PC-9 (cell line): ENCODE data around the gene UBE2G2. TPM values are rescaled to one million over a fixed set of nuclear protein-coding genes. Genes with fewer than 3 reads are reported as not detected.

Experiments
- BruUV-seq: library from RNA; stranded (reverse); fragments of 400-500 nt; replicated peaks from 2 replicates; lab custom pipeline; 2021; lab: Mats Ljungman, UMichigan
- CTCF ChIA-PET: fragments of 300-600 bp; sonication (Branson Sonifier 250); formaldehyde crosslinking; loops from one replicate; lab custom pipeline; 2022; ENCODE audit warnings: antibody characterized with exemption; lab: Charles Lee
- POLR2A ChIA-PET: fragments of 300-600 bp; sonication (Branson Sonifier 250); formaldehyde crosslinking; loops from one replicate; lab custom pipeline; 2022; ENCODE audit warnings: antibody characterized with exemption; ENCODE audit not compliant: unreplicated experiment; lab: Charles Lee
- DNase-seq, 2 experiments: peaks; one replicate each; pipeline versions ENCODE4 v3.0.0 to v3.0.0-alpha.2; 2015 to 2022; ENCODE audit warnings: mixed read lengths in 1 of 2
- H2AFZ ChIP-seq: fragments of 200-600 bp; sonication (generic); 2 replicates; pipeline ENCODE4 v1.8.1; 2017; ENCODE audit warnings: antibody characterized with exemption
- H3F3A ChIP-seq: fragments of 200-600 bp; sonication (generic); 2 replicates; pipeline ENCODE4 v1.8.1; 2017; ENCODE audit warnings: antibody characterized with exemption, mild to moderate bottlenecking, low read depth; ENCODE audit not compliant: insufficient read depth
- H3K27ac ChIP-seq: fragments of 200-600 bp; sonication (generic); 2 replicates; pipeline ENCODE4 v1.6.1; 2016; ENCODE audit warnings: mixed run types
- H3K27me3 ChIP-seq: fragments of 200-600 bp; sonication (generic); 2 replicates; pipeline ENCODE4 v1.6.1; 2016; ENCODE audit warnings: low read depth, mixed run types; ENCODE audit not compliant: insufficient read depth
- H3K36me3 ChIP-seq: fragments of 200-600 bp; sonication (generic); 2 replicates; pipeline ENCODE4 v1.6.1; 2016; ENCODE audit warnings: low read depth, mixed run types
- H3K4me1 ChIP-seq: fragments of 200-600 bp; sonication (generic); replicated peaks from 2 replicates; pipeline ENCODE4 v1.6.1; 2016; ENCODE audit warnings: mixed run types; ENCODE audit not compliant: insufficient read depth
- H3K4me2 ChIP-seq: fragments of 200-600 bp; sonication (generic); 2 replicates; pipeline ENCODE4 v1.6.1; 2017; ENCODE audit warnings: mixed run types
- H3K4me3 ChIP-seq: fragments of 200-600 bp; sonication (generic); 2 replicates; pipeline ENCODE4 v1.6.1; 2016; ENCODE audit warnings: mixed run types
- H3K79me2 ChIP-seq: fragments of 200-600 bp; sonication (generic); 2 replicates; pipeline ENCODE4 v1.6.1; 2017; ENCODE audit warnings: low read depth, mixed run types
- H3K9me2 ChIP-seq: fragments of 200-600 bp; sonication (generic); 2 replicates; pipeline ENCODE4 v1.8.1; 2017; ENCODE audit warnings: mild to moderate bottlenecking; ENCODE audit not compliant: insufficient read depth
- H3K9me3 ChIP-seq: fragments of 200-600 bp; sonication (generic); 2 replicates; pipeline ENCODE4 v1.8.1; 2016; ENCODE audit warnings: low read depth; ENCODE audit not compliant: insufficient read depth
- H4K20me1 ChIP-seq: fragments of 200-600 bp; sonication (generic); 2 replicates; pipeline ENCODE4 v1.8.1; 2017; ENCODE audit not compliant: insufficient read depth
- CTCF ChIP-seq: fragments of 200-600 bp; sonication (generic); conservative IDR thresholded peaks from 2 replicates; pipeline ENCODE4 v1.6.1; 2017; ENCODE audit warnings: mixed run types, antibody characterized with exemption, mild to moderate bottlenecking, moderate library complexity
- EZH2 ChIP-seq: fragments of 200-600 bp; sonication (generic); IDR thresholded peaks from 2 replicates; pipeline ENCODE4 v1.8.0; 2017; ENCODE audit warnings: antibody characterized with exemption, low read depth
- intact Hi-C: fragments of 100-400 bp; cut with micrococcal nuclease; formaldehyde crosslinking; loops from one replicate; pipeline ENCODE4 v1.10.0; 2022; ENCODE audit not compliant: unreplicated experiment
- total RNA-seq: library from RNA; stranded (reverse); gene quantifications from 2 replicates; pipeline ENCODE4 v1.2.3, GENCODE V29; 2021

Gene UBE2G2
- total RNA-seq, 1 experiment from 2014 or later, result 51.9 TPM

GRCh38 chr21:44779417-44780136 is 22.0 kb downstream of the UBE2G2 start:
- CTCF ChIA-PET, result no interaction called here
- no peak for DNase-seq
- peaks cover 10% of the 10 kb centered on the region; the same call in 1 of the 2 replicates for H4K20me1 ChIP-seq
- H3K4me3 ChIP-seq, result no peak overlapping the region
- 0 out of 2 replicates have a peak, but pooled peaks cover 10% of the 10 kb centered on the region for H3K36me3 ChIP-seq
- H3K27ac ChIP-seq, result no peak overlapping the region
- TF ChIP-seq CTCF (no peak), EZH2 (no peak)
- POLR2A ChIA-PET, result interaction anchor here (0.7 kb wide), 1 partner anchor 11 kb away, joined by 4 read pairs; no protein-coding TSS in a partner anchor
- no peaks in the 10 kb centered on the region; the same call in 1 of the 2 replicates for H3F3A ChIP-seq
- no TSS peak for BruUV-seq
- H3K27me3 ChIP-seq, result no peaks in the 10 kb centered on the region
- H3K4me1 ChIP-seq, result no peaks in the 10 kb centered on the region
- no peaks in the 10 kb centered on the region; the same call in 1 of the 2 replicates for H3K79me2 ChIP-seq
- no peaks in the 10 kb centered on the region for H3K9me3 ChIP-seq
- no peak overlapping the region for H2AFZ ChIP-seq
- H3K4me2 ChIP-seq, result no peak overlapping the region
- intact Hi-C loops, result no loop called here
- H3K9me2 ChIP-seq, result no peaks in the 10 kb centered on the region

- intact Hi-C loops, result no loop called here
- no peak overlapping the region for H2AFZ ChIP-seq
- no peaks in the 10 kb centered on the region for H3K9me3 ChIP-seq
- no peak overlapping the region for H3K27ac ChIP-seq
- no peaks in the 10 kb centered on the region; the same call in 1 of the 2 replicates for H3F3A ChIP-seq
- no peaks in the 10 kb centered on the region for H3K9me2 ChIP-seq
- ChIA-PET CTCF (no interaction called here), POLR2A (interaction anchor here (0.7 kb wide), 1 partner anchor 11 kb away, joined by 4 read pairs; no protein-coding TSS in a partner anchor)
- 0 out of 2 replicates have a peak, but pooled peaks cover 10% of the 10 kb centered on the region for H3K36me3 ChIP-seq
- peaks cover 10% of the 10 kb centered on the region; the same call in 1 of the 2 replicates for H4K20me1 ChIP-seq
- no peaks in the 10 kb centered on the region; the same call in 1 of the 2 replicates for H3K79me2 ChIP-seq
- H3K4me2 ChIP-seq, result no peak overlapping the region
- BruUV-seq, result no TSS peak
- DNase-seq, result no peak
- no peak overlapping the region for H3K4me3 ChIP-seq
- H3K27me3 ChIP-seq, result no peaks in the 10 kb centered on the region
- TF ChIP-seq EZH2 (no peak), CTCF (no peak)
- H3K4me1 ChIP-seq, result no peaks in the 10 kb centered on the region
These were observed 22.6 kb downstream of the UBE2G2 start for GRCh38 chr21:44778983-44779382.

- DNase-seq, result no peak
These were observed 23.1 kb downstream of the UBE2G2 start for GRCh38 chr21:44778499-44778911.

More at GRCh38 chr21:44778499-44778911, 23.1 kb downstream of the UBE2G2 start:
- Histone ChIP-seq H3K27me3 (no peaks in the 10 kb centered on the region), H3K9me2 (no peaks in the 10 kb centered on the region), H3K4me3 (no peak overlapping the region), H3K9me3 (no peaks in the 10 kb centered on the region), H3K4me2 (no peak overlapping the region), H3K79me2 (no peaks in the 10 kb centered on the region; the same call in 1 of the 2 replicates), H3F3A (no peaks in the 10 kb centered on the region; the same call in 1 of the 2 replicates), H3K4me1 (no peaks in the 10 kb centered on the region), H4K20me1 (peaks cover 10% of the 10 kb centered on the region; the same call in 1 of the 2 replicates), H3K27ac (no peak overlapping the region), H3K36me3 (0 out of 2 replicates have a peak, but pooled peaks cover 10% of the 10 kb centered on the region), H2AFZ (no peak overlapping the region)
- intact Hi-C loops, result no loop called here
- TF ChIP-seq CTCF, result no peak
- TF ChIP-seq EZH2, result no peak
- CTCF ChIA-PET, result no interaction called here
- POLR2A ChIA-PET, result no interaction called here
- no TSS peak for BruUV-seq
